LNCAP (cell line): Measurements from ENCODE around the gene WDR27.

ENCODE experiments used
- CTCF ChIP-seq: fragments of 450-650 bp; IDR thresholded peaks from 2 replicates; pipeline ENCODE4 v1.5.1; 2017; ENCODE audit warnings: mild to moderate bottlenecking

Gene WDR27

GRCh38 chr6:169575821-169576220 is 126.0 kb downstream of the WDR27 start:
- TF ChIP-seq CTCF, result no peak

DNA sequence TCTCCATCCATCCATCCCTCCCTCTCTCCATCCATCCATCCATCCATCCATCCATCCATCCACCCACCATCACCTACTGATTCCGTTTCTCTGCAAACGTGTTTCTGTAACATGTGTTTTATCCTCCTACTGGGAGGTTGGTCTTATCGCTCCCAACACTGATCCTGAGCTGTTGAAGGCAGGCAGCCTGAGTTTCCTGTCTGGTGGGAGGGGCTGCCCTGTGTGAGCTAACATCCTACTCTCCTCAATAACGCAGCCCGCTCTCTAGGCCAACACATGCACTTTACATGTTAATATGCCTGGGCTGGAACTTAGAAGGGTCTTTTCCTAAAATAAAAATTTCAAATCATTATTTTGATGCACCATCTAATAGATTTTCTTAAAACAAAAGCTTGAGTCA is 126.5 kb downstream of the WDR27 start:
- no peak for TF ChIP-seq CTCF

DNA sequence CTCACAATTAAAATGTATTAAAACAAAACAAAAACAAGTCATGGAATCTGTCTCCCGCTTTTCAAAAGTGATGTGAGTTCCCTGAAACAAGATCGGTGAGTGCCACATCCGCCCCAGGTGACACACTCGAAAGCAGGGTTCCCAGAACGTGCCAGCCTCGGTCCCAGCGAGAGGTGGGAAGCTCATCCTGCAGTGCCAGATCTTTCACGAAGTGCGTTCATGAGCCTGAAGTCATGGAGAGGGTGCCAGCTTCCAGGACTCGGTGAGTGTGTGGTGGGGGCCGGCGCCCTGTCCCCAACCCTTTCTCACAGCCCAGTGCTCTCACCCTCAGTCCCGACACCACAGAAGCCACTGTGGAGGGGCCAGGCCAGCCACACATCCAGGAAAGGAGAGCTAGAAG is 127.4 kb downstream of the WDR27 start:
- TF ChIP-seq CTCF, result no peak

DNA sequence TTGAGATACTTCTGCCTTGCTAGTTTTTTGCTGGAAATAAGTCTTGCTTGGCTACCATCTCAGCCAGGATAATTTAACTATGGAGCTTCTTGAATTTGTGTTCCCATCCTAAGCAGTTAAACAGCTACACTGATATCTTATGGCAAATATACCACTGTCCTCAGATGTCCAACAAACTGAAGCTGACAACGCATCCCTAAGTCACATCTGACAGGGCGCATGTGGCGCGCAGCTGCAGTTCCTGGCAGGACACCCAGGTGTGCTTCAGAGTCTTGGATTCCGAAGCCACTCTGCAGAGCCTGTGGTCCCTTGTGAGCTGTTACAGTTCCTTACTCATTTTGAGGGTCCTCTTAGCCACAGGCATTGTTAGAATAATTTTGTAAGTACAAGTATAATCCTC is 127.9 kb downstream of the WDR27 start:
- TF ChIP-seq CTCF, result no peak

DNA sequence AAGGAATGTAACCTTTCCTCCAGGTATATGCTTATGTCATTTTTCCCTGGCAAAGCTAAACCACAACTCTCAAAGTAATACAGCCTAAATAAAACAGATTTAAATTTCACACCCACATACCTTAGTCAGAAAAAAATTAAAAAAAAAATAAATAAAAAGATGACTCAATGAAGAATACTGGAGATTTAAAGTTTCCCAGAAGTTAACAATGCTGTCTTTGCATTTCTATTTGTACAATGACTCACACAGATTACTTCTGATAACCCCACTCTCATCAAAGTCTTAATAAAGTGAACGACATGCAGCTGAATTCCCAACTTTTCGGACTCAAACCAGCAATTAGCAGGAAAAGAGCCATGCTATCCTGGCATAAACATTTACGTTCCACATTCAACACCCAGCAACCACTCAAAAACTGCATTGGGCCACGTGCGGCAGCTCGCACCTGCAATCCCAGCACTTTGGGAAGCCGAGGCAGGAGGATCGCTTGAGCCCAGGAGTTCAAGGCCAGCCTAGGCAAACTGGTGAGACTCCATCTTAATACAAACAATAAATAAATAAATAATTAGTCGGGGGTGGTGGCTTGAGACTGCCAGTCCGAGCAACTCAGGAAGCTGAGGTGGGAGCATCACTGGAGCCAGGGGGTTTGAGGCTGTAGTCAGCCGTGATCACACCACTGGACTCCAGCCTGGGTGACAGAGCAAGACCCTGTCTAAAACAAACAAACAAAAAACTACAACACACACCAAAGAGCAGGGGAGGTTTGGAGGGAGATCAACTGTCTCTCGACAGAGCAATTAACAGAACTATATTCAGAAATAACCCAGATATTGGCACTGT is 130.5 kb downstream of the WDR27 start:
- TF ChIP-seq CTCF, result no peak

DNA sequence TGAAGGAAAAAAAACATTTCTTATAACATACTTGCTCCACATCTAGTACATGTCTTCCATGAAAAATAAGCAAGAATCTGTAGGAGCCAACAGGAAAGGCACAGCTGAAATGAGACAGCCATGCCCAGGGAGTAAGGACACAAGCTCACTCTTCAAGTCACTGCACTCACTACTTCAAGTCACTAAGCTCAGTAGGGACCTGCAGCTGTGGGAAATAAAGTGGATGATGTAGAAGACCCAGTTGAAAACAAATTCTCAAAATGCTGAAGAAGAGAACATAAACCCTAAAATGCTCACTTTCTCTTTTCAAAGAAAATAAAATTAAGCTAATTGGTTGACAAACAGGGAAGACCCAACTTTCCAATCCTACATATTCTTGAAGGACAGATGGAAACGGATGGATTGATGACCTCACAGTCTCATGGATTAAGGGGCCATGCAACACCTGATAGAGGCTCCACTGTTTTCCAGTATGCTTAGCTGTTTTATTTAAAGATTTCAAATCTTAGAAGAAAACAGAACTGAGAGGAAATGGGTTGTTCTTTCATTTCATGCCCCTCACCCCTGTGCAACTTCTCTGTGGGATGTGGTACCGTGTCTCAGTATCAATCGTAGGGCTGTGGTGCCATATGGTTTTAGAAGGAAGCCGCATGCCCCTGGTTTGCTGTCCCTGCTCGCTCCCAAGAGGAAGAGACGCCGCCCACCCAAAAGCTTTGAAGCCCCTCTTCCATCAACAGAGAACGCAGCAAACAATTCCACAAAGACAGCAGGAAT is 133.3 kb downstream of the WDR27 start:
- no peak for TF ChIP-seq CTCF

DNA sequence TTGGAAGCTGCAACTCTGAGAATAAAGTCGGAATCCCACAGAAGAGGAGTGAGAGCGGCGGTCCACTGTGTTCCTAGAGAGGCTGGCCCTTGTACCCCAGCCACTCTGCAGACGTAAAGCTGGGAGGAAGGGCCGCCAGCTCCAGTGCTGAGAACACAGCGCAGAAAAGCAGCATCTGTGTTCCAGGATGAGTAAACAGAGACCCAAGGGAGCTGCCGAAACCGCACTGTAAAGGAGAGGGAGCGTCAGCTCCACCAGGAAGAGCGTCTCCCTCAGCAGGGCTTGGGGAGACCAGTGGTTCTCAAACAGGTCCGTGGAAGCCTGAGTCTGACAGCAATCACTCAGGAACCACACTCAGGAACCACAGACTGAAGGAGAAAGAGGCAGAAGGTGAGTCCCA is 134.0 kb downstream of the WDR27 start:
- TF ChIP-seq CTCF, result no peak
